ENCODE results near the gene ROBO1.

GRCh38 chr3:78846718-78847117 is 921.1 kb downstream of the ROBO1 start:
- no peak for TF ChIP-seq LEF1 (IDR thresholded peaks at IDR 0.05; ENCODE audit: borderline replicate concordance)
- TF ChIP-seq BHLHE40 (IDR thresholded peaks at IDR 0.05; ENCODE audit: borderline replicate concordance) = no peak
- no peak for TF ChIP-seq ELF4 (IDR thresholded peaks at IDR 0.05)
- TF ChIP-seq HDGF (IDR thresholded peaks at IDR 0.05; ENCODE audit: borderline replicate concordance) = no peak
- no peak for TF ChIP-seq L3MBTL2 (conservative IDR thresholded peaks at IDR 0.05)
- no peak for TF ChIP-seq SP1 (IDR thresholded peaks at IDR 0.05)
- TF ChIP-seq PKNOX1 (IDR thresholded peaks at IDR 0.05) = no peak
- no peak for TF ChIP-seq FOXM1 (IDR thresholded peaks at IDR 0.05; ENCODE audit: borderline replicate concordance)
- TF ChIP-seq FOXK2 (IDR thresholded peaks at IDR 0.05) = no peak
- TF ChIP-seq SUZ12 (IDR thresholded peaks at IDR 0.05) = no peak
